ENCODE results near the gene IQCM. TPM values are rescaled to one million over a fixed set of nuclear protein-coding genes. Genes with fewer than 3 reads are reported as not detected.

Gene IQCM
- total RNA-seq, 2 experiments from 2014 or later: not detected

DNA sequence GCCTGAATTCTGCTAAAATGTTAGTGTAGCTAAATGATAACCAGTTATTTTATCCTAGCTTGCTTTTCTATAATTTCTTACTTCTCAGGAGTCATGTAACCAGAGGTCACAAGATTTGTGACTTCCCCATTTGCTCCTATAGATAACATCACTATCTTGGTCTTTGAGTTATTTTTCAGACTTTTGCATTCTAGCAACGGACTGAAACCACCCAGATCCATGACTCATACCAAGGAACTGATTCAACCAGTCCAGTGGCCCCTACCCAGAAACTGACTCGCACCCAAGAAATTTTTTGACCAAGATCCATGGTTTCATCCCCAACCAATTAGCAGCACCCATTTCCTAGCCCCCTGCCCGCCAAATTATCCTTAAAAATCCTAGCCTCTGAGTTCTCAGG, 50.0 kb downstream of the IQCM start:
- H3K4me3 Mint-ChIP-seq: no peak overlapping the region
- H3K36me3 Mint-ChIP-seq (ENCODE audit: low read depth): no peaks in the 10 kb centered on the region
- ChIA-PET POLR2A (no interaction called here), CTCF (no interaction called here)
- H3K27me3 Mint-ChIP-seq: no peaks in the 10 kb centered on the region
- intact Hi-C loops (cut with DNase I, micrococcal nuclease): no loop called here
- H3K4me1 Mint-ChIP-seq: no peaks in the 10 kb centered on the region
- ATAC-seq: no peak
- DNase-seq: no peak
- no peaks in the 10 kb centered on the region for H3K9me3 Mint-ChIP-seq (ENCODE audit: low read depth)
- no peak overlapping the region for H3K27ac Mint-ChIP-seq

DNA sequence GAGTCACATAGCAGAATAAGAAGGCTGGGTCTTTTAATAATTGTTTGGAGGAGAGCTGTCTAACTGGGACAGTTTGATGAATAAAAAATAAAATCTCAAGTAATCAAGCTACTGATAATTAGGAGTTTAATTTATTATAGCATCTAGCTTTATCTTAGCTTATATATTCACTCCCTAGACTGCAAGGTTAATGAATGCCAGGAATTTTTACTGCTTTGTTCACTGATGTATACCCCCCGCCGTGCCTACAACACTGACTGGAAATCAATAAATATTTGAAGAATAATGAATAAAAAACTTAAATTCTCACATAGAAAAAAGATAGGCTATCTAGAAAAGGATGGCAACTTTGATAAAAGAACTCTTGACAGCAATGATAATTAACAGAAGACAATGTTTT, 59.7 kb downstream of the IQCM start:
- ChIA-PET POLR2A (no interaction called here), CTCF (interaction anchor here (0.9 kb wide), 1 partner anchor 15 kb away, joined by 4 read pairs; no protein-coding TSS in a partner anchor)
- no peak overlapping the region for H3K27ac Mint-ChIP-seq
- intact Hi-C loops (cut with DNase I, micrococcal nuclease): no loop called here
- H3K4me3 Mint-ChIP-seq: no peak overlapping the region
- H3K36me3 Mint-ChIP-seq (ENCODE audit: low read depth): no peaks in the 10 kb centered on the region
- DNase-seq (no peak), ATAC-seq (no peak)
- no peaks in the 10 kb centered on the region for H3K27me3 Mint-ChIP-seq
- no peaks in the 10 kb centered on the region for H3K9me3 Mint-ChIP-seq (ENCODE audit: low read depth)
- H3K4me1 Mint-ChIP-seq: no peaks in the 10 kb centered on the region

DNA sequence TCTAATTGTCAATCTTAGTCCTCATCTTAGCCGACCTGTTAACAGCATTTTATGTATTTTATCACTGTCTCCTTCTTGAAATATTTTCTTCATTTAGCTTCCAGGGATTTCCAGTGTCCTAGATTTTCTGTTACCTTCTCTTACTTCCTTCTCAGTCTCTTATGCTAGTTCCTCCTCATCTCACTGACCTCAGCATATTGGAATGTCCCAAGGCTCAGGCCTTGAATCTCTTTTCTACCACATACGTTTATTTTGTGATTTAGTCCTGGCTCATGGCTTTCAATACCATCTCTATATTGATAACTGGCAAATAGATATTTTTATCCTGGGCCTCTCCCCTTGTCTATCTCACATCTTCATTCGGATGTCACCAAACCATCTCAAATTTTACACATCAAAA, 61.1 kb downstream of the IQCM start:
- no peaks in the 10 kb centered on the region for H3K27me3 Mint-ChIP-seq
- ATAC-seq (no peak), DNase-seq (no peak)
- H3K4me3 Mint-ChIP-seq: no peak overlapping the region
- no peaks in the 10 kb centered on the region for H3K4me1 Mint-ChIP-seq
- H3K27ac Mint-ChIP-seq: no peak overlapping the region
- H3K9me3 Mint-ChIP-seq (ENCODE audit: low read depth): no peaks in the 10 kb centered on the region
- CTCF ChIA-PET: no interaction called here
- POLR2A ChIA-PET: no interaction called here
- intact Hi-C loops (cut with DNase I, micrococcal nuclease): no loop called here
- H3K36me3 Mint-ChIP-seq (ENCODE audit: low read depth): no peaks in the 10 kb centered on the region

DNA sequence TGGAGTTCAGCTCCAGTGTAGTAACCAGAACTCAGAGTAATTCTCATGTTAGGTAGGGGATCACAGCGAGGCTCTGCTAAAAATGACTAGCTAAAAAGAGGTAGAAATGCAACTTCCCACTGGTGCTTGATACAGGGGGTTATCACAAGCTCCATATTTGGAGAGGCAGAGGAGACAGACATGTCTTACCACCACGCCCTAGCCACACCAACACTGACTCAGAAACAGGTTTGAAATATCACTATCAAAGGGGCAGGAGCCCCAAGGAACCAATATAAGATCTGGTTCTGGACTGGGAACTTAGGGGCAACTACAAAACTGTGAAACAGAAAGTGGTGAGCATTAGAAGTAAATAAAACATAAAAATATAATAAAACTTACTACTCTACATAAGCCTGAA, 62.9 kb downstream of the IQCM start:
- ChIA-PET POLR2A (no interaction called here), CTCF (no interaction called here)
- DNase-seq (no peak), ATAC-seq (no peak)
- intact Hi-C loops (cut with DNase I, micrococcal nuclease): no loop called here
- Mint-ChIP-seq H3K27me3 (no peaks in the 10 kb centered on the region), H3K4me1 (no peaks in the 10 kb centered on the region), H3K9me3 (ENCODE audit: low read depth) (no peaks in the 10 kb centered on the region), H3K27ac (no peak overlapping the region), H3K36me3 (ENCODE audit: low read depth) (no peaks in the 10 kb centered on the region), H3K4me3 (no peak overlapping the region)

DNA sequence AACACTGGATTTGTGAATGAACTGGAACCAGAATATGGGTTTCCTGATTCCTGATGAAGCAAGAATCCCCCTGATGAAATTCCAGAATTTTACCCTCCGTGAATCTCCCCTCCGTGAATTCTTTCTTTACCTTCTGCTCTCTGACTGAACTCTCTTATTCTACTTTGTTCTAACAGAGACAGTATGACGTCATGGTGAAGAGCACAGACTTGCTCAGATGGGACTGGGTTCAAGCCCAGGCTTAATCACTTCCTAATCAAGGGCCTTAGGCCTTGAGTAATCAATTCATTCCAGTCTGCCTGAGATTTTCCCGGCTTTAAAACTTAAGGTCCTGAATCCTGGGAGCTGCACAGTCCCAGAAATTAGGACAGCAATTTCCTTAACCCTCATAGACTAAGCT, 64.5 kb downstream of the IQCM start:
- ATAC-seq (no peak), DNase-seq (no peak)
- Mint-ChIP-seq H3K36me3 (ENCODE audit: low read depth) (no peaks in the 10 kb centered on the region), H3K9me3 (ENCODE audit: low read depth) (no peaks in the 10 kb centered on the region), H3K27me3 (no peaks in the 10 kb centered on the region), H3K4me1 (no peaks in the 10 kb centered on the region), H3K4me3 (no peak overlapping the region), H3K27ac (no peak overlapping the region)
- ChIA-PET POLR2A (no interaction called here), CTCF (no interaction called here)
- intact Hi-C loops (cut with DNase I, micrococcal nuclease): no loop called here

DNA sequence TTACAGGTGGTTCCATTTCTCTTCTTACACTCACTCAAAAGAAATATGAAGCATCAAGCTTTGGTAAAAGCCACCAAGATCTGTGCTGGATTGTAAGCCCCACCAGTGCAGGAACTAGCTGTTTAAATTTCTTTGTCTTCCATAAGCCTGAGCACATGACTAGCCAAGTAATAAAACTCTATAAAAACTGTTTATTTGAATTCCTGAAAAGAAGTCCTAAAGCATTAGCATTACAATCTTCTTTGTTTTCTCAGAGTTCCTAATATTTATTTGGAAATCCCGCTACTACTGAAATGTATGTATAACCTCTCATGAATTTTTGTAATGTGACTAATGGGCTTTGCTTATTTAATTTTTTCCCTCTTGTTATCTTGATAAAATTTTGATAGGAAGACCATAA, 65.9 kb downstream of the IQCM start:
- Mint-ChIP-seq H3K4me3 (no peak overlapping the region), H3K4me1 (no peaks in the 10 kb centered on the region), H3K9me3 (ENCODE audit: low read depth) (no peaks in the 10 kb centered on the region), H3K27ac (no peak overlapping the region), H3K36me3 (ENCODE audit: low read depth) (no peaks in the 10 kb centered on the region), H3K27me3 (no peaks in the 10 kb centered on the region)
- ChIA-PET CTCF (no interaction called here), POLR2A (no interaction called here)
- DNase-seq (no peak), ATAC-seq (no peak)
- intact Hi-C loops (cut with DNase I, micrococcal nuclease): no loop called here

DNA sequence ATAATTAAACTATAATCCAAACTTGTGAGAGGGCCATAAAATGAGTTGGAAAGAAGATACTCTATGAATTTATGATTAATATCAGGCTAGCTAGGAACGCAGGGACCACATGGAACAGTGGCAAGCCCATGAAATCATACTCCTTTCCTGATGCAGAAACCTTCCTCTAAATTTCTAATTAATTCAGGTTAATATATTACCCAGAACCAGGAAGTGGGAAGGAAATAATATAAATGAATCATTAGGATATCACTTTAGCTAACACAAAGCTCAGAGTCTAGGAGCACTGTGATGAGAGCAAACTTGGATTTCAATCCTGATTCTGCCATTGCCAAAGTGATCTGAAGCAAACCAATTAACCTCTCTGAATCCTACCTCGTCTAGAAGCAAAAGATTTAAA, 68.0 kb downstream of the IQCM start:
- Mint-ChIP-seq H3K4me1 (no peaks in the 10 kb centered on the region), H3K27me3 (no peaks in the 10 kb centered on the region), H3K4me3 (no peak overlapping the region), H3K9me3 (ENCODE audit: low read depth) (no peaks in the 10 kb centered on the region), H3K27ac (no peak overlapping the region), H3K36me3 (ENCODE audit: low read depth) (no peaks in the 10 kb centered on the region)
- ATAC-seq (no peak), DNase-seq (no peak)
- ChIA-PET CTCF (no interaction called here), POLR2A (no interaction called here)
- intact Hi-C loops (cut with DNase I, micrococcal nuclease): no loop called here

DNA sequence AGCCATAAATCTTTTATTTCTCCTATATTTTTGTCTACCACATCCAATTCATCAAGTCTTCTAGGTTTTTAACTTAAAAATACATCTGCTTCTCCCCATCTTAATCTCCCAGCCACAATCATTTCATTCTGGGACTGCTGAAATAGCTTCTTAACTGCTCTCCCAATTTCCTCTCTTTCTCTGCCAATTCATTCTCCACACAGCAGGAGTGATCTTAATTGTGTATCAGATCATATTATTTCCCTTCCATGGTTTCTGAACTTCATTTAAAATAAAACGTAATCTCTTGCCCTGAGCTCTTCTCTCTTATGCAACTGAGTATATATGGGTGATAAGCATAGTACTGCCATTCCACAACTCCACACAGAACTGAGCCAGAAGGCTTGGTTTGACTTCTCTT, 69.4 kb downstream of the IQCM start:
- ChIA-PET CTCF (no interaction called here), POLR2A (no interaction called here)
- Mint-ChIP-seq H3K4me1 (no peaks in the 10 kb centered on the region), H3K27me3 (no peaks in the 10 kb centered on the region), H3K27ac (no peak overlapping the region), H3K4me3 (no peak overlapping the region), H3K9me3 (ENCODE audit: low read depth) (no peaks in the 10 kb centered on the region), H3K36me3 (ENCODE audit: low read depth) (no peaks in the 10 kb centered on the region)
- intact Hi-C loops (cut with DNase I, micrococcal nuclease): no loop called here
- DNase-seq (no peak), ATAC-seq (no peak)

DNA sequence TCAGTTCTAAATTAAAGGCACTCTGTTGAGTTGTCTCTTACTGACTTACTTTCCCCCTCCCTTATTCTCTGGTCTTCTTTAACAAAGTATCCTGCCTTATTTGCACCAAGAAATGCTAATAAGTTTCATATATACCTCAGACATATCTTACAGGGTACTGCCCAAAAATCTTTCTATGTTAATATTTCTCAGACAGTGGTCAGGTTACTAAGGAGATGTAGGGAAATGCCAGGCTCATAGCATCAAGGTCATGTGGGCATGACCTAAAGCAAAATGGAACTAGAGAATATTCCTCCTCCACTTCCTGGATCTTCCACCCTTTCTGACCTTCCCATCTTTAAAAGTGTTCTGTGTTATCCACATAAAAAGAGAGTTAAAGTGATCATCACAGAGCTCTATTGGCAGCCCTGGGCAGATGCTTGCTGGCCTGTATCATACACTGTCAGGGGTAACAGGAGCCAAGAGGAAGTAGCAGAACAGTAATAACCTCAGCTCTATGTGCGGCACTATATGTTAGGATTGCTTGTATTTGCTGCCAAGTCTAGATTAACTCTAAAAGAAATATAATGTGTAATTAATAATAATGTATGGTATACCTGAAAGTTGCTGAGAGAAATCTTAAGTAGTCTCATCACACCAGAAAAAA, 74.3 kb downstream of the IQCM start:
- ATAC-seq: no peak
- H3K4me3 Mint-ChIP-seq: no peak overlapping the region
- no peak for DNase-seq
- H3K36me3 Mint-ChIP-seq (ENCODE audit: low read depth): no peaks in the 10 kb centered on the region
- no peaks in the 10 kb centered on the region for H3K4me1 Mint-ChIP-seq
- ChIA-PET CTCF (interaction anchor here (1.1 kb wide), 1 partner anchor 15 kb away, joined by 4 read pairs; no protein-coding TSS in a partner anchor), POLR2A (no interaction called here)
- H3K27ac Mint-ChIP-seq: no peak overlapping the region
- no peaks in the 10 kb centered on the region for H3K27me3 Mint-ChIP-seq
- intact Hi-C loops (cut with DNase I, micrococcal nuclease): no loop called here
- H3K9me3 Mint-ChIP-seq (ENCODE audit: low read depth): no peaks in the 10 kb centered on the region

DNA sequence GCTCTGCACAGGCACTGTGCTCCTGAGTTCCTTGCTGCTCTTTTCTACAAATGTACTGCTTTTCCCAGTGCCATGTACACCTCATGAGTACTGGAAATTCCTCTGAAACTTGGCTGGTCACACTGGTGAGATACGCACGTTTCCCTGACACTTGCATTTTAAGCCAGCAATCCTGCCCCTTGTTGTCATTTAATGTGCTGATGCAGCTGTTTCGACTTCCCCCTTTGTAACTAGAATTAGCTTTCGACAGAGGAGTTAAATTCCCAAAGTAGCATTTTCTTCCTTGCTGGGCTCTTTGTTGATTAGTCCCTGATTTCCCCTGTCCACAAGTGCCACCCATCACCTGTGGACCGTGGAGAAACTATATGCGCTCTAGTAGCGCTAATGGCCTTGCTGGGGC, 77.5 kb downstream of the IQCM start:
- Mint-ChIP-seq H3K27ac (no peak overlapping the region), H3K4me1 (no peaks in the 10 kb centered on the region), H3K36me3 (ENCODE audit: low read depth) (no peaks in the 10 kb centered on the region), H3K27me3 (no peaks in the 10 kb centered on the region), H3K9me3 (ENCODE audit: low read depth) (no peaks in the 10 kb centered on the region), H3K4me3 (no peak overlapping the region)
- DNase-seq (no peak), ATAC-seq (no peak)
- intact Hi-C loops (cut with DNase I, micrococcal nuclease): no loop called here
- ChIA-PET POLR2A (interaction anchor here (0.6 kb wide), 1 partner anchor 1544 kb away, joined by 3 read pairs; no protein-coding TSS in a partner anchor), CTCF (no interaction called here)

DNA sequence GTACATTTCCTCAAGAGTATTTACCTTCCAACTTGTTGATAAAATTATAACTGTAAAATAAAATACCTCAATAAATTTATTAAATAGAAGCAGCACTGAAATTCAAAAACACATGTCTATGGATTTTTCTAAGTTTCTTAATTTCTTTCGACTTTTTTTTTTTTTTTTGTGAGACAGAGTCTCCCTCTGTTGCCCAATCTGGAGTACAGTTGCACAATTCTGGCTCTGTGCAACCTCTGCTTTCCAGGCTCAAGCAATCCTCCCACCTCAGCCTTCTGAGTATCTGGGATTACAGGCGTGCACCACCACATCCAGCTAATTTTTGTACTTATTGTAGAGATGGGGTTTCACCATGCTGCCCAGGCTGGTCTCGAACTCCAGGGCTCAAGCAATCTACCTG, 79.8 kb downstream of the IQCM start:
- DNase-seq (no peak), ATAC-seq (no peak)
- no peaks in the 10 kb centered on the region for H3K9me3 Mint-ChIP-seq (ENCODE audit: low read depth)
- intact Hi-C loops (cut with DNase I, micrococcal nuclease): no loop called here
- H3K27me3 Mint-ChIP-seq: no peaks in the 10 kb centered on the region
- CTCF ChIA-PET: no interaction called here
- no peak overlapping the region for H3K4me3 Mint-ChIP-seq
- POLR2A ChIA-PET: no interaction called here
- H3K27ac Mint-ChIP-seq: no peak overlapping the region
- no peaks in the 10 kb centered on the region for H3K36me3 Mint-ChIP-seq (ENCODE audit: low read depth)
- H3K4me1 Mint-ChIP-seq: no peaks in the 10 kb centered on the region

DNA sequence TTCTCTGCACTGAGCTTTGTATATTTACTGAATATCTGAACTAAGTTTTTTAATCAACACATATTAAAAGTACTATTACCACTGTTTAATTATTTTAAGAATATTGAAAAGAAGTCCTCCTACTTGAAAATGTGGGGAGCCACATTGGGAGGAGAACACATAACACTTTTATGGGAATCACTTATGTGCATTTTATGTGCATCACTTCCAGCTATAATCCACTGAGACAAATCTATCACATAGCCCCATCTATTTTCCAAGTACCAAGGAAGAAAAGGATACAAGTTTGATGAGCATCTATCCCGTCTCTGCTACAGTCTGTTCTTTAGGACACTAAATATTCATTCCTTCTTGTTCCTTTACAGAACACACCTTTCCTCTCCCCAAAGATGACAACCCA, 87.2 kb downstream of the IQCM start:
- H3K9me3 Mint-ChIP-seq (ENCODE audit: low read depth): no peaks in the 10 kb centered on the region
- no peaks in the 10 kb centered on the region for H3K4me1 Mint-ChIP-seq
- DNase-seq: no peak
- CTCF ChIA-PET: no interaction called here
- H3K27me3 Mint-ChIP-seq: peaks cover 5% of the 10 kb centered on the region
- intact Hi-C loops (cut with DNase I, micrococcal nuclease): no loop called here
- no peak overlapping the region for H3K27ac Mint-ChIP-seq
- POLR2A ChIA-PET: no interaction called here
- no peaks in the 10 kb centered on the region for H3K36me3 Mint-ChIP-seq (ENCODE audit: low read depth)
- H3K4me3 Mint-ChIP-seq: no peak overlapping the region
- no peak for ATAC-seq

DNA sequence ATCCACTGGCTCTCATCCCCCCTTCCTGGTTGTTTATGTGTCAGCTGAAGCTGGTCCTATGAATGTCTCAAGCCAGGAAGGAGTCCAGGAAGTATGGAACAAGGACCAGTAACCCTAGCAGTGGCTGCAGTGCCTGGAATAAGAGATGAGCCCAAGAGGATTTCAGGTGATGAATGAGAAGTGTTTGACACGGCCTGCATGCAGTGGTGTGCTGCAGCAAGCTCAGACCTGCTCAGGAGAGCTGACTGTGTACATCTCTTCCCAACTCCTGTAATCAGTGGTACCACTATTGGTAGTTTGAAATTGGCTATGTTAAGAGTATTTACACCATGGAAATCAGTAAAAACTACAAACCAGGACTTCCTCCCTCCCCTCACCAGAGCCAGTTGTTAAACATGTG, 88.0 kb downstream of the IQCM start:
- intact Hi-C loops (cut with DNase I, micrococcal nuclease): no loop called here
- H3K27ac Mint-ChIP-seq: no peak overlapping the region
- ChIA-PET CTCF (no interaction called here), POLR2A (no interaction called here)
- DNase-seq (no peak), ATAC-seq (no peak)
- no peaks in the 10 kb centered on the region for H3K9me3 Mint-ChIP-seq (ENCODE audit: low read depth)
- no peaks in the 10 kb centered on the region for H3K4me1 Mint-ChIP-seq
- no peaks in the 10 kb centered on the region for H3K36me3 Mint-ChIP-seq (ENCODE audit: low read depth)
- H3K4me3 Mint-ChIP-seq: no peak overlapping the region
- H3K27me3 Mint-ChIP-seq: peaks cover 5% of the 10 kb centered on the region

Data from activated CD4-positive, alpha-beta T cell treated with anti-CD3 and anti-CD28 coated beads for 36 hours (primary cell).